ENCODE measurements around the gene CACNG6. TPM values are rescaled to one million over a fixed set of nuclear protein-coding genes. Genes with fewer than 3 reads are reported as not detected.

The CACNG6 gene
- total RNA-seq, 1 donor from 2014 or later = 0.77 TPM

GRCh38 chr19:53969366-53969765, 22.1 kb upstream of the CACNG6 start:
- Mint-ChIP-seq H3K27me3 (ENCODE audit: low read depth) (peaks cover 44% of the 10 kb centered on the region), H3K4me3 (no peak overlapping the region), H3K9me3 (no peaks in the 10 kb centered on the region), H3K27ac (ENCODE audit: unreplicated experiment) (no peak overlapping the region), H3K4me1 (no peaks in the 10 kb centered on the region), H3K36me3 (ENCODE audit: low read depth) (no peaks in the 10 kb centered on the region)
- no peak for TF ChIP-seq CTCF (conservative IDR thresholded peaks at IDR 0.05)
- DNase-seq (ENCODE audit: low read depth, low spot score) = no peak

GRCh38 chr19:53971673-53972072, 19.8 kb upstream of the CACNG6 start:
- no peak for TF ChIP-seq CTCF (conservative IDR thresholded peaks at IDR 0.05)
- H3K9me3 Mint-ChIP-seq = no peaks in the 10 kb centered on the region
- no peaks in the 10 kb centered on the region for H3K4me1 Mint-ChIP-seq
- H3K4me3 Mint-ChIP-seq = no peak overlapping the region
- H3K27ac Mint-ChIP-seq (ENCODE audit: unreplicated experiment) = no peak overlapping the region
- peaks cover 38% of the 10 kb centered on the region for H3K27me3 Mint-ChIP-seq (ENCODE audit: low read depth)
- H3K36me3 Mint-ChIP-seq (ENCODE audit: low read depth) = no peaks in the 10 kb centered on the region
- no peak for DNase-seq (ENCODE audit: low read depth, low spot score)

GRCh38 chr19:53977429-53977990, 13.9 kb upstream of the CACNG6 start:
- Mint-ChIP-seq H3K36me3 (ENCODE audit: low read depth) (no peaks in the 10 kb centered on the region), H3K27ac (ENCODE audit: unreplicated experiment) (no peak overlapping the region), H3K9me3 (peaks cover 6% of the 10 kb centered on the region), H3K4me1 (peaks cover 31% of the 10 kb centered on the region), H3K4me3 (peak overlapping the region; percentile 75), H3K27me3 (ENCODE audit: low read depth) (peaks cover 70% of the 10 kb centered on the region)
- DNase-seq (ENCODE audit: low read depth, low spot score) = peak; percentile 64
- TF ChIP-seq CTCF (conservative IDR thresholded peaks at IDR 0.05) = no peak

GRCh38 chr19:53977991-53978731, 13.3 kb upstream of the CACNG6 start:
- H3K4me1 Mint-ChIP-seq = peaks cover 31% of the 10 kb centered on the region
- peaks cover 6% of the 10 kb centered on the region for H3K9me3 Mint-ChIP-seq
- no peak for TF ChIP-seq CTCF (conservative IDR thresholded peaks at IDR 0.05)
- H3K27ac Mint-ChIP-seq (ENCODE audit: unreplicated experiment) = no peak overlapping the region
- DNase-seq (ENCODE audit: low read depth, low spot score) = peak; percentile 70
- peak overlapping the region; percentile 75 for H3K4me3 Mint-ChIP-seq
- H3K27me3 Mint-ChIP-seq (ENCODE audit: low read depth) = peaks cover 66% of the 10 kb centered on the region
- no peaks in the 10 kb centered on the region for H3K36me3 Mint-ChIP-seq (ENCODE audit: low read depth)

GRCh38 chr19:53978975-53979801, 12.2 kb upstream of the CACNG6 start:
- Mint-ChIP-seq H3K36me3 (ENCODE audit: low read depth) (no peaks in the 10 kb centered on the region), H3K27ac (ENCODE audit: unreplicated experiment) (no peak overlapping the region), H3K27me3 (ENCODE audit: low read depth) (peaks cover 62% of the 10 kb centered on the region), H3K4me1 (peaks cover 31% of the 10 kb centered on the region), H3K9me3 (peaks cover 6% of the 10 kb centered on the region), H3K4me3 (peak overlapping the region; percentile 91)
- TF ChIP-seq CTCF (conservative IDR thresholded peaks at IDR 0.05) = no peak
- DNase-seq (ENCODE audit: low read depth, low spot score) = no peak
